Measurements from ENCODE around the gene PEX16.

DNA sequence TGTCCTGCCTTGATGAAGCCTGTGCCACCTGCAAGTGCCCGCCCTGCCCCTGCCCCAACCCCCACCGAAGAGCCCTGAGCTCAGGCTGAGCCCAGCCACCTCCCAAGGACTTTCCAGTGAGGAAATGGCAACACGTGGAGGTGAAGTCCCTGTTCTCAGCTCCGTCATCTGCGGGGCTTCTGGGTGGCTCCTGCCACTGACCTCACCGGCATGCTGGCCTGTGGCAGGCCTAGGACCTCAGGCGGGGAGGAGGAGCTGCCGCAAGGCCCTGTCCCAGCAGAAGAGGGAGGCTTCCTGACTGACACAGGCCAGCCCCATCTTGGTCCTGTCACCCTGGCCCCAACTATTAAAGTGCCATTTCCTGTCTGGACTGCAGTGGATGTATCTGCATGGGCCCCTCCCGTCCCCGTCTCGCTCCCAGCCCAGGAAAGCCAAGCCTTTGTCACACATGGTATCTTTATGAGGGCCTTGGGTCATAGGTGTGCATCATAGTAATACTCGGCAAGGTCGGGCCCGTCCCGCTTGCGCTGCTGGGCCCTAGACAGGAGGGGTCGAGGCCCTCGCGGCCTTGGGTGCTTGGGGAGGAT, 11.5 kb downstream of the PEX16 start:
- TF ChIP-seq, protein P1, sequence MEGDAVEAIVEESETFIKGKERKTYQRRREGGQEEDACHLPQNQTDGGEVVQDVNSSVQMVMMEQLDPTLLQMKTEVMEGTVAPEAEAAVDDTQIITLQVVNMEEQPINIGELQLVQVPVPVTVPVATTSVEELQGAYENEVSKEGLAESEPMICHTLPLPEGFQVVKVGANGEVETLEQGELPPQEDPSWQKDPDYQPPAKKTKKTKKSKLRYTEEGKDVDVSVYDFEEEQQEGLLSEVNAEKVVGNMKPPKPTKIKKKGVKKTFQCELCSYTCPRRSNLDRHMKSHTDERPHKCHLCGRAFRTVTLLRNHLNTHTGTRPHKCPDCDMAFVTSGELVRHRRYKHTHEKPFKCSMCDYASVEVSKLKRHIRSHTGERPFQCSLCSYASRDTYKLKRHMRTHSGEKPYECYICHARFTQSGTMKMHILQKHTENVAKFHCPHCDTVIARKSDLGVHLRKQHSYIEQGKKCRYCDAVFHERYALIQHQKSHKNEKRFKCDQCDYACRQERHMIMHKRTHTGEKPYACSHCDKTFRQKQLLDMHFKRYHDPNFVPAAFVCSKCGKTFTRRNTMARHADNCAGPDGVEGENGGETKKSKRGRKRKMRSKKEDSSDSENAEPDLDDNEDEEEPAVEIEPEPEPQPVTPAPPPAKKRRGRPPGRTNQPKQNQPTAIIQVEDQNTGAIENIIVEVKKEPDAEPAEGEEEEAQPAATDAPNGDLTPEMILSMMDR (IDR thresholded peaks at IDR 0.05) = no peak
- no peak for TF ChIP-seq ZFX (IDR thresholded peaks at IDR 0.05; ENCODE audit: borderline replicate concordance)

Data from 22Rv1 (cell line).